T-helper 1 cell (primary cell): ENCODE data around the gene SH3RF3.

Source experiments
- DNase-seq, 5 donors: peaks; one replicate each; pipeline ENCODE4 v3.0.0-alpha.2; 2012 to 2020

Gene SH3RF3

DNA sequence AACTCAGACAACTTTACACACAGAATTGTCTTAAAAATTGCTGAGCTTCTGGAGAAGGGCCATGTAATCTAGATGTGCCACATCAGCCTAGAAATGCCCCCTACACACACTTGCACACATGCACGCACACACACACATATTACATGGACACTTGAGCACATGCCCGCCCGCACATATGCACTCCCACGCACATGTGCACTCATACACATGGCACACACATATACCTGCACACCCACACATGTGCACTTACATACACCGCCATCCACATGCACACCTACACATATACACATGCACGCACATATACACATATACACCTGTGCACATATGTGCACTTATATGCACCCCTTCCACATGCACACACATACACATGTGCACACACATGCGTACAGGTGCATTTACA lies 271.1 kb downstream of the SH3RF3 start:
- DNase-seq = no peak

- no peak for DNase-seq
Observed at GRCh38 chr2:109401370-109401769, 272.4 kb downstream of the SH3RF3 start.

DNA sequence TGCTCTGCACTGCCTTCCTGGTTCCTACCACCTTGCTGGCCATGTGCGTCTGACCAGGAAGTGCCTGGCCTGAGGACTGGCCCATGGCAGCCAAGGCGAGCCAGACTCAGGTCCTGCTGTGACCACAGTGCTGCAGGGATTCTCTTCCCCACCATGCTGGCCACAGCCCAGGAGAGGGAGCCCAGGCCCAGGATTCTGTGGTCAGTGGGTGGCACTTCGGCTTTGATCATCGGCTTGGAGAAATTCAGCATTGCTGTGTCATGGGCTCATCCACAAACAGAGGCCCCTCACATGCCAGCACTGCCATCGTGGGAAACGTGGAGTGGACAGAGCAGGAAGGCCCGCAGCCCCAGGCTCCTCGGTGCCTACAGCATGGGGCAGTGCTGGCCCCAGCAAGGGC lies 273.2 kb downstream of the SH3RF3 start:
- DNase-seq = no peak

- DNase-seq = no peak
Observed at GRCh38 chr2:109402980-109403840, 274.2 kb downstream of the SH3RF3 start.

GRCh38 chr2:109403841-109404201 lies 274.8 kb downstream of the SH3RF3 start:
- no peak for DNase-seq

DNA sequence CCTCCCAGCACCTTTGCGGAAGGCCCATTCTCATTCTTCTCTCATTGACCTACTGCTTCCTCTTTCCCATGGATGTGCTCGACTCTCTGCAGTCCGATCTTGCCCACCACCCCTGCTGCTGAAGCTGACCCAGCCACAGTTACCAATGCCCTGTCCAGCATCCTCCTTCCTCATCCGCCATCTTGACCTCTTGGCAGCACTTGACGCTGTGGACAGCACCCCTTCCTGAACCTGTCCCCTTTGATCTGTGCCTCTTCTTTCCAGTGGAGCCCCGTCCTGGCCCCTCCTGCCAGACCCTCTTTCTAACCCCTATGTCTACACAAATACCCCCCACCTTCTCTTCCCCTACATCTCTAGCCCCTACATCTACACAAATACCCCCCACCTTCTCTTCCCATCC lies 275.7 kb downstream of the SH3RF3 start:
- no peak for DNase-seq

GRCh38 chr2:109405873-109406272 lies 276.9 kb downstream of the SH3RF3 start:
- no peak for DNase-seq

DNA sequence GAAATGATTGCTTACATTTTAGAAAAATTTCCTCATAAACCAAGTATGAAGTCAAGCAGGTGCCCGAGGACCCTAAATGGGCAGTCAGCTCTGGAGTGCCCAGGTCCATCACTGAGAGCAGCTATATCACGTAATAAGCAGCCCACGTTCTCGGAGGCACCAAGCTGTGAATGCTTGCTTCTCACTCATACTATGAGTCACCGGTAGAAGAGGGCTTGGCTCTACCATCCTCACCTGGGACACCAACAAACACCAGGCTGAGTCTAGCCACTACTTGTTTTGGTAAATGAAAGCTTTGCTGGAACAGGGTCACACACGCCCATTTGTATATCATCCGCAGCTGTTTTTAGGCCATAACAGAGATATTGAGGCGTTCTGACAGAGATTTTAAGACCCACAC lies 277.3 kb downstream of the SH3RF3 start:
- DNase-seq = no peak

DNA sequence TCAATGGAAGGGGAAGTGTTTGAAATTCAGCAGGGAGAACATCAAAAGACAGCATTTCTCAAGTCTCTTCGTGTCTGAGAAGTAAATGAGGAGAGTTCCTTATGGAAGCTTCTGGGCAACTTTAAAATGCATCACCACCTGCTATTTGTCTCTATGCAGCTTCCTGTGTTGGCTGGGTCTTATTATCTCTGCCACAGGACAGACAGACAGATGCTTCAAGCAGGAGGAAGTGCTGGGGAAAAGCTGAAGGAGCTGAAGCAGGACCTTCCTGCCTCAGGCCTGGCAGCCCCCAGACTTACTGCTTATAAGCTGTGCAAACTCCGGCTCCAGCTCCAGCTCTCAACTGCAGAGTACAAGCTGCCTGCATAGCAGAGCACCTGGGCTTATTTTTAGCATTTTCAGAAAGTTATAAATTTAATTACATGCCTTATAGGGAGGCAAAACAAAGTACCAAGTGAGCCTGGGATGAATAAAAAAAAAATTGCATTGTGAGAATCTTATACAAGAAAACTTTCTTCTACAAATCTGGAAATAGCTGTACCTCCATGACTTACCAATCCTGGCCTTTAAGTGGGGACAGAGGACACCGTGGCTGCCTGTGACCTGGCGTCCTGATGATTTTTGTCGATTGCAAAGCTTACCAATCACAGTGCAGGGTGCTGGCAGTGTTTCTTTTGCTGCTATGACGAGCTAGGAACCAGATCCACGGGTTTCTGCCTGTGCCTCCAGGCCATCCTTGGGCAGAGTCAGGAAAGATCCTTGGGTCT lies 278.5 kb downstream of the SH3RF3 start:
- no peak for DNase-seq

DNA sequence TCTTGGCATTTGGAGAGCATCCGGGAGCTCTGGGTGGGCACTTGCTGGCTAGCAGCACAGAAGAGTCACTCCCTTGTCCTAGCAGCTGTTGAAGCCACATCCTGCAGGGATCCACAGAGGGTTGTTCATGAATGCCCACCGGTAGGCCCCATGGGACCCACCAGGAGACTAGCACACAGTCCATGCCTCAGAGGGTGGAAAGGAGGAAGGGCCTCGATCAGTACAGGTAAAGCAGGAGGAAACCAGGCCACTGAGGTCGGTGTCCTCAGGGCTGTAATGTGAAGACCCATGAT lies 279.0 kb downstream of the SH3RF3 start:
- no peak for DNase-seq

DNA sequence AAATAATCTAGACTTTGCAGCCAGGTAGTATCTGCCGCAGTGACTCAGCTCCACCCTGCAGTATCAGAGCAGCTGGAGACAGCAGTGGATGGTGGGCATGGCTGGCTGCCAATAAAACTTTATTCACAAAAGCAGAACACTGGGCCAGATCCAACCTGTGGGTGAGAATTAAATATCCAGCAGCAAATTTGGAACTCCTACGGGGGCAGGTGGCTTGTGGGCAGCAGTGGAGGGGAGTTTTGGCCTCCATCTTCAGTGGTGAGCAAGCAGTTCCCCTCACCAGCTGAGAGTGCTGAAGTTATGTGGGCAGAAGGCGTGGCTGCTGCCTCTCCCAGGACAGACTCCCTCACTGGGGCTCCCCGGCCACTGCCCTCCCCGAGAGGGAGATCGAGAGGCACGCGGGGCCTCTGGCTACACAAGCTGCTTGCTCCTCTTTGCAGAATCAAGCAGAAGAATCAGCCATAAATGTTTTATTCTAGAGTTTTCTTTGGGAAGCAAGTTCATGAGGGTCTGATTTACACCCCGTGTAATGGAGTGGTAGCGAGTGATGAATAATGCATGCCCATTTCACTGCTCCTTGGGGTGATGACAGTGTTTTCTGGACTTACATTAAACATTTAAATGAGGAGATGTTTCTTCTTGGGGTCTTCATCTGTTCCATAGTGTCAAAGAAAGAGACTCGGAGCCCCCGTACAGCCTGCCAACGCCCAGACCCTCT lies 280.5 kb downstream of the SH3RF3 start:
- DNase-seq = no peak

DNA sequence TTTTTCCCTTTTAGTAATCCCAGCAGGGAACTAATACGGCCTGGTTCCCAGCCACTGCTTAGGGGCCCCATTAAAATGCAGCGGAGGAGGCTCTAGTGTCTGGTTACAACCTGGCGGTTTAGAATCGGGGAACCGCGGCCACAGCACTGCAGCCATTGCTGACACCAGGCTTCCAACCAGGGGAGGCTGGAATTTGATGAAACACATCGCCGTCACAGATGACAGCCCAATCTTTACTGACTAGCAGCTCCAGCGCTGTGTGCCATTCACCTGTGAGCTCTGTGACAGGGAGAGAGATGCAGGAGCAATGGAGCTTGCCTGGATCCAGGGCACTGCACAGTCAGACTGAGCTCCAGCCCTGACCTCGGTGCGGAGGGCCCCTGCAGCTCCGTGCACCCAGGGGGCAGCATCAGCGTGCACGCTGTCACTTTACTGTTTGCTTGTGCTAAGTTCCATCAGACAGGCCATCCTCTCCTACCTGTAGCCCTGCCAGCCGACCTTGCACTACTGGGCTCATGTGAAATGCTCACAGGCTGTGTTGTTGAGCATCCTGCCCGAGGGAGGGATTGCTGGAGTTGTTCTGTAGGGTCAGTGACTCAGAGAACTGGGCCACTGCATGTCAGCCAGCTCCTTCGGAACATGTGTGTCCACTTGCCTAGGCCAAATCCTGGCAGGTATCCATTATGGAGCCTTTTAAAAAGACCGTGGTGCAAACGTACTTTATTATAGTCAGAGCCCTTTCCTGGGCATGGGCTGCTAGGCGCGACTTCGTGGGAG lies 281.2 kb downstream of the SH3RF3 start:
- DNase-seq = no peak

- no peak for DNase-seq
Observed at GRCh38 chr2:109411640-109412325, 282.8 kb downstream of the SH3RF3 start.

- no peak for DNase-seq
Observed at GRCh38 chr2:109415581-109416013, 286.6 kb downstream of the SH3RF3 start.

DNA sequence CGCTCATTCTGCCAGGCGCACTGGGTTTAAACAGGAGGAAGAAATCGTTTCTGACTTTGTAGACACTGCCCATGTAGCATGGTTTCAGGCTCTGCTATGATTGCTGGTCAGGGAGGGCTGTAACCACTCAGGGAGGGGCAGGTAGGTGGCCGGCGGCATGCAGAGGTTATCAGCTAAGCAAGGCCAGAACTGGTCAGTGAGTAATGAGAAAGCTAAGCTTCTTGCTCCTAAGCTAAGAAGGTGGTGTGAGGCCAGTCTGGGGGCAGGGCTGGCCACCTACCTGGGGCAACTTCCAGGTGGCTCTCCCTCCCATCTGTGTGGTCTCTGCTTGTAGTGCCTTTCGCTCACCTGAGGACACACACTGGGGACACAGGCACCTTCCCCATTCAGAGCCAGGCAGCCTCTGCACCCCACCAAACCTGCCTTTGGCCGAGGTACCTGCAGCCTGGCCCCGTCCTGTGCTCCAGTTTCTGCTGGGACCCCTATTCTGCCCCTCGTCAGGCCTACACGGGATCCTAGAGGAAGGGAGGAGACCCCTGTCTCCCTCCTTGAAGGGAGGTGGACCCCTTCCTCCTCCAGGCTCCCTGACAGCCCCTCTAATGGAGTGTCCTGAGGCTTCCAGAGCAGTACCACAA lies 288.8 kb downstream of the SH3RF3 start:
- no peak for DNase-seq

DNA sequence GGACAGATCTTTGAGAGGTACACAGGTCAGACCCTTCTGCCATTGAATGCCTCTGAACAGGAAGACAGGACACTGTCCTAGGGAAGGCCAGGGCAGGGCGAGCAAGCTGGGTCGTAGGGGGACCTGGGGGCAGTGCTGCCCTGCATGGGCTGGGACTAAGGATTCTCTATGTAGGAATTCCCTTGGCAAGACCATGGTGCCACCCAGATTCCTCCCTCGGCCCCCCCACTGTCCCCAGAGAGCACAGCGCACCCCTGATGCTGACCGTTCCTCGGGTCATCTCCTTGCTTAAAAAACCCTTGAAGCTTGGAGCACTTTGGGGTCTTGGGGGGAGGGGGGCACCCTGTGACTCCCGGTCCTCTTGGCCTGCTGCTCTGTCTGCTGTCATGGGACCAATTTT lies 289.7 kb downstream of the SH3RF3 start:
- no peak for DNase-seq

DNA sequence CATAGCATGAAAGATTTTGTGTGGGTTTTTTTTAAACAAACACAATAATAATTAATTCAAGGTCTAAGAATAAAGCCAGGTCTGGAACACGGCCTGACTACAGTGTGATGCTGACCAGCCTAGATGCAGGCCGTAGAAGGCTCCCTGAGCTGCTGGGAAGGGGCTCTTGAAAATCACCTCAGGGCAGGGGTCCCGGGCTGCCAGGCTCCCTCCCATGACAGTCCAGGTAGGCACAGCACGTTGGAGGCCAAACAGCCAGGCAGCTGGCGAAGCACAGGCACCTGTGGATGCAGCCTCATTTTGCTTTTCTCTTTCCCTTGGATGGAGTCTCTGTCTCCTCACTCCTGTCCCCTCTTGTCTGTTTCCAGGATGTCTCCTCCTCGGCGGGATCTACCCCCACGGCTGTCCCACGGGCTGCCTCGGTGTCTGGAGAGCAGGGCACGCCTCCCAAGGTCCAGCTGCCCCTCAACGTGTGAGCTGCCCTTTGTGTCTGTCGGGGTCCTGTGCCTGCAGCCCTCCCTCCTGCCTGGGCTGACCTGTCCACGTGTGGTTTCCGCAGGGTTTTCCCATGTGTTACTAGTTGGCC lies 290.3 kb downstream of the SH3RF3 start:
- DNase-seq = no peak

DNA sequence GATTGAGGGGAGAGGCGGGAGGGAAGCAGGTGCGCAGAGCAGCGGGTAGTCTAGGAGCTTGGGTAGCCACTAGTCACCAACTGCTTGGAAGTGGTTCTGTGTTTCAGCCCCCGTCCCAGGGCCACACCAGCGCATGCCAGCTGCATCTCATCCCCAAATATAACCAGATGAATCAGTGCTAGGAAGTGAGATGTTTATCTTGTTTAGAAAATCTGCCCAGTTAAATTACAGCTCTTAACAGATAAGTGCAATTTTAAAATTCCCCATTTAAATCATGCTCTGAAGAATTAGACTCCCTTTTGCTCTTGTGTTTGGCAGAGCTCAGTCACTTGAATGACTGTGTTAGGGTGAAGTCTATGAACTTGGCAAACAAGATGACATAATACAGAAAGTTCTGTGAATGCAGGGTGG lies 291.0 kb downstream of the SH3RF3 start:
- DNase-seq = no peak

DNA sequence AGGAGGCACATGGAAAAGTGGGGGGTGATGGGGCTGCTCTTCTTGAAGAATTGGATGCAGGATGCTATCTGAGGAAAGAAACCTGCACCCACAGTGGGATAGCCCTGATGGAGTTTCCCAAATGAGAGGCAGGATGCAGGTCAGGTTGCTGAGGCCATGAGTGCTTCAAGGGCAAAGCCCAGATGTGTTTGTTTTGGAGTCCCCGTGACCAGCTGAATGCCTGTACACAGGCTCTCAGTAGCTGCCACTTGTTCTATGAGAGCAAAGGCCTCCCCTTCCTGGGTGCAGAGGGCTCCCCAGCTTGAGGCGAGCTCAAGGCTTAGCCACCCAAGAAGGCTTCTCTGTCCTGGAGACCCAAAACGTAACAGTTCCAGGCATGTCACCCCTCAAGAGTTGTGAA lies 292.1 kb downstream of the SH3RF3 start:
- DNase-seq = no peak

DNA sequence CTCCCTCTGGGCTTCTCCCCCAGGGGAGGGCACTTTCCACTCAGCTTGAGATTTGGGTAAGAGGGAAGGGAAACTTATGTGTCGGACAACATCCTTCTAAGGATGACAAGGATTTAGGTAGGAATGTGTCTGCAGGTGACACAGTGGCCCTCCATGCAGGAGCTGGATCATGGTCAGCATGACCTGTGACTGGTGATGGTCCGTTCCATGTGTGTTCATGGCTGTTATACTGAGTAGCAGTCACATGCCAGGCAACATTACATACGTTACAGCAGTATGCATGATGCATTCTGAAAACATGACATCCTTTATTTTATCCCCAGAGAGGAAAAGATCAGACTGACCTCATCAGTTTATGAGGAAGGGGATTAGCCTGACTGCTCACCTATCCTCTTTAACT lies 292.6 kb downstream of the SH3RF3 start:
- no peak for DNase-seq

- no peak for DNase-seq
Observed at GRCh38 chr2:109422071-109422757, 293.2 kb downstream of the SH3RF3 start.
